ENCODE measurements around the gene CERS1.
"Not testable (repeated sequence)": the region's sequence is repeated elsewhere in the genome, so short reads cannot be mapped to it uniquely, and the experiment has no call there.

The CERS1 gene

GRCh38 chr19:18919086-18919899 is 23.3 kb upstream of the CERS1 start, which contains the start of the genes COPE and DDX49:
COPE (minus strand) TSS chr19:18919387; CDS start chr19:18919348, 39 bp downstream.
DDX49 (plus strand) TSS chr19:18919715; CDS start chr19:18919742, 27 bp downstream.
- peak; percentile 99 for DNase-seq

- not testable (repeated sequence) for DNase-seq
Observed at GRCh38 chr19:18917593-18917992, 21.6 kb upstream of the CERS1 start.

- DNase-seq, result peak; percentile 22
Observed at GRCh38 chr19:18915639-18916038, 19.7 kb upstream of the CERS1 start.

- DNase-seq, result no peak
Observed at GRCh38 chr19:18913466-18913865, 17.5 kb upstream of the CERS1 start.

- DNase-seq, result no peak
Observed at GRCh38 chr19:18912933-18913332, 17.0 kb upstream of the CERS1 start.

GRCh38 chr19:18910801-18911436 is 15.0 kb upstream of the CERS1 start:
- DNase-seq, result no peak

- DNase-seq, result no peak
Observed at GRCh38 chr19:18910010-18910409, 14.1 kb upstream of the CERS1 start.

GRCh38 chr19:18908917-18909619 is 13.1 kb upstream of the CERS1 start:
- no peak for DNase-seq

- DNase-seq, result no peak
Observed at GRCh38 chr19:18906605-18907519, 10.9 kb upstream of the CERS1 start.

- no peak for DNase-seq
Observed at GRCh38 chr19:18905513-18906236, 9.7 kb upstream of the CERS1 start.

- DNase-seq, result no peak
Observed at GRCh38 chr19:18905058-18905456, 9.1 kb upstream of the CERS1 start.

- DNase-seq, result no peak
Observed at GRCh38 chr19:18904334-18905057, 8.5 kb upstream of the CERS1 start.

GRCh38 chr19:18903156-18904037 is 7.4 kb upstream of the CERS1 start:
- DNase-seq, result no peak

GRCh38 chr19:18902519-18902918 is 6.6 kb upstream of the CERS1 start:
- not testable (repeated sequence) for DNase-seq

GRCh38 chr19:18901491-18901890 is 5.5 kb upstream of the CERS1 start:
- no peak for DNase-seq

- no peak for DNase-seq
Observed at GRCh38 chr19:18900700-18901481, 4.9 kb upstream of the CERS1 start.

- no peak for DNase-seq
Observed at GRCh38 chr19:18899624-18900560, 3.9 kb upstream of the CERS1 start.

All from CD4-positive, alpha-beta T cell treated with Interleukin-4 for 4 hours (primary cell).